ENCODE measurements around the gene PDK1.

Gene PDK1

DNA sequence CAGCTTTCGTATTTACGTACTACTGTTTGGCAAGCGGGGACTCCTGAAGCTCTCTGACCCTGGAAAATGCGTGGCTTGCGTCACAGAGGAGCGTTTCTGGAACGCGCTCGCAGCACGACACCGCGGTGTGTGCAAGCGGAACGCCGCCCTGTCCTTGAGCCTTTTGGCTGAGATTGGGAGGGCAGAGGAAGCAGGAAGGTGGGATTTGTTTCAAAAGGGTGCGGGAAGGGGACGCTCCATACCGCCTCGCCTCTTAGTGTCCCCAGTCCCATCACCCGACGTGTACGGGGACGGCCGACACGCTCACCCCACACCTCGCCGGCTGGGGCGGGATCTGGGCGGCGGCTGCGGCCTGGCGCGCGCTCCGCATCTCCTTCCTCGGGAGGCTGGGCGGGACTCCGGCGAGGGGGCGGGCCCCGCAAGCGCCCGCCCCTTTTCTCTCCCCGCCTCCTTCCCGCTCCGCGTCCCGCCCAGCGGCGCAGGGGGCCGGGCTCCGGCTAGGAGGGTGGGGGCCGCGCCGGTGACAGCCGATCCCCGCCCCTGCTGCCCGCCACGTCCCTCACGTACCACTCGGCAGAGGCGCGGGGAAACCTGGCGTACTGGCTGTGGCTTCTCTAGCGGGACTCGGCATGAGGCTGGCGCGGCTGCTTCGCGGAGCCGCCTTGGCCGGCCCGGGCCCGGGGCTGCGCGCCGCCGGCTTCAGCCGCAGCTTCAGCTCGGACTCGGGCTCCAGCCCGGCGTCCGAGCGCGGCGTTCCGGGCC is at the start of gene PDK1:
Gene PDK1 (plus strand): TSS at position 569 of the 762 bp plus-strand sequence. CDS start 61 bp downstream, at position 630.
- TF ChIP-seq, protein P1, sequence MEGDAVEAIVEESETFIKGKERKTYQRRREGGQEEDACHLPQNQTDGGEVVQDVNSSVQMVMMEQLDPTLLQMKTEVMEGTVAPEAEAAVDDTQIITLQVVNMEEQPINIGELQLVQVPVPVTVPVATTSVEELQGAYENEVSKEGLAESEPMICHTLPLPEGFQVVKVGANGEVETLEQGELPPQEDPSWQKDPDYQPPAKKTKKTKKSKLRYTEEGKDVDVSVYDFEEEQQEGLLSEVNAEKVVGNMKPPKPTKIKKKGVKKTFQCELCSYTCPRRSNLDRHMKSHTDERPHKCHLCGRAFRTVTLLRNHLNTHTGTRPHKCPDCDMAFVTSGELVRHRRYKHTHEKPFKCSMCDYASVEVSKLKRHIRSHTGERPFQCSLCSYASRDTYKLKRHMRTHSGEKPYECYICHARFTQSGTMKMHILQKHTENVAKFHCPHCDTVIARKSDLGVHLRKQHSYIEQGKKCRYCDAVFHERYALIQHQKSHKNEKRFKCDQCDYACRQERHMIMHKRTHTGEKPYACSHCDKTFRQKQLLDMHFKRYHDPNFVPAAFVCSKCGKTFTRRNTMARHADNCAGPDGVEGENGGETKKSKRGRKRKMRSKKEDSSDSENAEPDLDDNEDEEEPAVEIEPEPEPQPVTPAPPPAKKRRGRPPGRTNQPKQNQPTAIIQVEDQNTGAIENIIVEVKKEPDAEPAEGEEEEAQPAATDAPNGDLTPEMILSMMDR (IDR thresholded peaks at IDR 0.05; ENCODE audit: low read depth, low read length, missing control alignments) = no peak
- DNase-seq (ENCODE audit: low read depth) = peak; percentile 74
- in situ Hi-C loops (cut with HindIII; ENCODE audit: low sequenced_read_pairs) = no loop called here
- peak within 1 kb of the TSS; percentile 78 for H3K4me3 ChIP-seq (ENCODE audit: low read depth, low read length)

DNA sequence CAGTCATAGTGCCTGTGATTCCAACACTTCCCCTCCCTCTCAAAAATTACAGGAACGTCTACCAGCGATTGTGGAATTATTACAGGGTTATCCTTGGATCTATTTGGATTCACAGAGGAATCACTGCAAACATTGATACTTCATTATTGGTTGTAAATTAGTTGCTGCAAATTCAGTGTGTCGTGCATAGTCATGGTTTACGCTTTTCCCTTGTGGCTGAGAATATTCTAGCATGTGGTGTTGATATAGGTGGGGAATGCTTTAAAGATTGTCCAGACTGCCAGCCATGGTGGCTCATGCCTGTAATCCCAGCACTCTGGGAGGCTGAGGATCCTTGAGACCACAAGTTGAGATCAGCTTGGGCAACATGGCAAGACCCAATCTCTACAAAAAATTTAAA is 48.7 kb upstream of the PDK1 start:
- no peak for DNase-seq (ENCODE audit: low read depth)
- no peak overlapping the region for H3K4me3 ChIP-seq (ENCODE audit: low read depth, low read length)
- in situ Hi-C loops (cut with HindIII; ENCODE audit: low sequenced_read_pairs) = no loop called here
- TF ChIP-seq, protein P1 (IDR thresholded peaks at IDR 0.05; ENCODE audit: low read depth, low read length, missing control alignments) = no peak

GRCh38 chr2:172510088-172510487 is 45.8 kb upstream of the PDK1 start:
- DNase-seq (ENCODE audit: low read depth) = no peak
- TF ChIP-seq, protein P1 (IDR thresholded peaks at IDR 0.05; ENCODE audit: low read depth, low read length, missing control alignments) = no peak
- in situ Hi-C loops (cut with HindIII; ENCODE audit: low sequenced_read_pairs) = no loop called here
- H3K4me3 ChIP-seq (ENCODE audit: low read depth, low read length) = no peak overlapping the region

- in situ Hi-C loops (cut with HindIII; ENCODE audit: low sequenced_read_pairs) = no loop called here
- no peak for DNase-seq (ENCODE audit: low read depth)
- H3K4me3 ChIP-seq (ENCODE audit: low read depth, low read length) = no peak overlapping the region
- TF ChIP-seq, protein P1 (IDR thresholded peaks at IDR 0.05; ENCODE audit: low read depth, low read length, missing control alignments) = no peak
Observed at GRCh38 chr2:172510548-172510947, 45.3 kb upstream of the PDK1 start.

DNA sequence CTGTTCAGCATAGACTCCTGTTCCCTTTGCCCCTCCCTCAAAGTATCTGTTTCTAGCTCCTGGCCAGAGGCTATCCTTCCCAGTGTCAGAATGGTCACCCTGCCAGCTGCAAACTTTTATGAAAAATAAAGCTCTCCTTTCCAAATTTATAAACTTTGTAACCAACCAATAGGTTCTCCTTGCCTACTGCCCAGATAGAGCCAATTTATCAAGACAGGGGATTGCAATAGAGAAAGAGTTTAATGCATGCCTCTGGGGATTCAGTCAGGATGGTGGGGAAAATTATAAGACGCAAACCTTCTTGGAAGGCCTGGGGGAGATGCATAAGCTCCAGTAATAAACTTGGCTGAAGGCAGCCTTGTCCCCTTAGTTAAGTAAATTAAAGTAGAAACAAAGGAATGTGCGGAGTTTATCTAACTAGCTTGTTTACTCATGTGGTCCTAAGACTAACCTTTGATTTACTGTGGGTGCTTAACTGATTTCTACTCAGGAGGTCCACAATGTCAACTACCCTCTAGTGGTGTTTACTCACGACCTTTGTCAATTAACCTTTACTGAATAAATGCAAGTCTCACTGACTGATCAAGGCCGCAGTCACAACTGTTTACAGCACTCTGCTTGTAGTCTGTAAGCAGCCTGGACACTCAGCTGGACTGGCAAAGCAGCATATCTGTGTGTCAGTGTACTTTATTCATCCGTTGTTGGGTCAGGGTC is 42.9 kb upstream of the PDK1 start:
- TF ChIP-seq, protein P1 (IDR thresholded peaks at IDR 0.05; ENCODE audit: low read depth, low read length, missing control alignments) = no peak
- no peak overlapping the region for H3K4me3 ChIP-seq (ENCODE audit: low read depth, low read length)
- in situ Hi-C loops (cut with HindIII; ENCODE audit: low sequenced_read_pairs) = no loop called here
- no peak for DNase-seq (ENCODE audit: low read depth)

DNA sequence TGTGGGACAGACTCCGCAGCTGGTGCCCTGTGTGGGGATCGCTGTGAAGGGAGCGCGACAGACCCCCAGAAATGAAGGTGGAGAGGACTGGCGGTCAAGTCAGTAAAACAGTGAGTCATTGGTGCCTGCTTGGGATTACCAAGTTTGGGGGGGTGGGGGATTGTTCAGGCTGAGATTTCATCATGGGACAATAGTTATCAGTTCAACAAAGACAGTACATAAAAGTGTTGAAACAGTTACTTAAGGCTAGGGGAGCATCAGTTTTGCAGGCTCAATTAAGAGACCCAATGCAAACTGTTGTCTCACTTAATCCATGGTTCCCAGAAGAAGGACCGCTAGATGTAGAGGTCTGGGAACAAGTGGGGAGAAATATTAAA is 42.4 kb upstream of the PDK1 start:
- DNase-seq (ENCODE audit: low read depth) = no peak
- in situ Hi-C loops (cut with HindIII; ENCODE audit: low sequenced_read_pairs) = no loop called here
- TF ChIP-seq, protein P1 (IDR thresholded peaks at IDR 0.05; ENCODE audit: low read depth, low read length, missing control alignments) = no peak
- H3K4me3 ChIP-seq (ENCODE audit: low read depth, low read length) = no peak overlapping the region
